Osteoblast (primary cell): ENCODE data around the gene CRIM1. TPM values are rescaled to one million over a fixed set of nuclear protein-coding genes. Genes with fewer than 3 reads are reported as not detected.

Source experiments
- DNase-seq: peaks from one replicate; pipeline ENCODE4 v3.0.0; 2011; ENCODE audit warnings: low spot score, mixed read lengths; ENCODE audit not compliant: insufficient read length; ENCODE audit errors: missing footprints
- H2AFZ ChIP-seq: 2 replicates; pipeline ENCODE4 v1.6.0; 2011; ENCODE audit warnings: mild to moderate bottlenecking, low read length
- H3K27ac ChIP-seq: 2 replicates; pipeline ENCODE4 v1.5.1; 2011; ENCODE audit warnings: mild to moderate bottlenecking, low read depth, low read length, moderate library complexity
- H3K27me3 ChIP-seq: 2 replicates; pipeline ENCODE4 v1.6.0; 2012; ENCODE audit warnings: mild to moderate bottlenecking, control low read depth, inconsistent platforms, low read length, moderate library complexity; ENCODE audit not compliant: insufficient read depth
- H3K36me3 ChIP-seq: 2 replicates; pipeline ENCODE4 v1.5.1; 2011; ENCODE audit warnings: mild to moderate bottlenecking, low read length, control low read depth, moderate library complexity; ENCODE audit not compliant: insufficient read depth
- H3K4me1 ChIP-seq: 2 replicates; pipeline ENCODE4 v1.5.1; 2011; ENCODE audit warnings: mild to moderate bottlenecking, low read length, control low read depth, moderate library complexity; ENCODE audit not compliant: insufficient read depth
- H3K4me2 ChIP-seq: 2 replicates; pipeline ENCODE4 v1.6.0; 2011; ENCODE audit warnings: mild to moderate bottlenecking, low read length; ENCODE audit not compliant: insufficient read depth
- H3K4me3 ChIP-seq: fragments of 200-600 bp; sonication (generic); 3 replicates; pipeline ENCODE4 v1.5.1; 2012; ENCODE audit warnings: mild to moderate bottlenecking, low read length, inconsistent platforms; ENCODE audit not compliant: insufficient read depth
- H3K79me2 ChIP-seq: 2 replicates; pipeline ENCODE4 v1.6.0; 2012; ENCODE audit warnings: mild to moderate bottlenecking, low read length, control low read depth, inconsistent platforms; ENCODE audit not compliant: insufficient read depth
- H3K9me3 ChIP-seq: 2 replicates; pipeline ENCODE4 v1.5.1; 2011; ENCODE audit warnings: low read depth, low read length, control low read depth
- H4K20me1 ChIP-seq: 2 replicates; pipeline ENCODE4 v1.6.0; 2012; ENCODE audit warnings: mild to moderate bottlenecking, low read length, control low read depth; ENCODE audit not compliant: insufficient read depth
- CTCF ChIP-seq: IDR thresholded peaks from 2 replicates; pipeline ENCODE4 v1.5.1; 2011; ENCODE audit warnings: mild to moderate bottlenecking, low read depth, low read length, moderate library complexity; ENCODE audit errors: extremely low read depth
- total RNA-seq: library from RNA; depleted of rRNA; stranded (reverse); fragments of >200 nt; gene quantifications from 2 replicates; pipeline ENCODE4 v1.2.3, GENCODE V29; 2012

Gene CRIM1
- total RNA-seq, 1 donor, result 362 TPM

GRCh38 chr2:36339607-36340218 lies 15.9 kb upstream of the CRIM1 start:
- peaks cover 29% of the 10 kb centered on the region for H3K4me1 ChIP-seq
- no peak overlapping the region for H3K4me3 ChIP-seq
- H3K27ac ChIP-seq, result peak overlapping the region; percentile 80
- peak overlapping the region; percentile 2 for H3K4me2 ChIP-seq
- DNase-seq, result peak; percentile 73
- no peaks in the 10 kb centered on the region for H3K36me3 ChIP-seq
- H3K9me3 ChIP-seq, result no peaks in the 10 kb centered on the region
- H3K79me2 ChIP-seq, result no peaks in the 10 kb centered on the region
- TF ChIP-seq CTCF, result no peak
- no peaks in the 10 kb centered on the region for H3K27me3 ChIP-seq
- H4K20me1 ChIP-seq, result no peaks in the 10 kb centered on the region
- no peak overlapping the region for H2AFZ ChIP-seq

GRCh38 chr2:36343606-36344005 lies 12.0 kb upstream of the CRIM1 start:
- Histone ChIP-seq H3K4me2 (no peak overlapping the region), H4K20me1 (no peaks in the 10 kb centered on the region), H3K27ac (no peak overlapping the region), H3K36me3 (no peaks in the 10 kb centered on the region), H3K4me1 (peaks cover 16% of the 10 kb centered on the region), H2AFZ (no peak overlapping the region), H3K79me2 (no peaks in the 10 kb centered on the region), H3K9me3 (no peaks in the 10 kb centered on the region), H3K27me3 (no peaks in the 10 kb centered on the region), H3K4me3 (no peak overlapping the region)
- DNase-seq, result no peak
- TF ChIP-seq CTCF, result no peak

- Histone ChIP-seq H3K9me3 (no peaks in the 10 kb centered on the region), H3K79me2 (peaks cover 7% of the 10 kb centered on the region), H3K4me1 (peaks cover 24% of the 10 kb centered on the region), H3K4me2 (no peak overlapping the region), H3K4me3 (no peak overlapping the region), H3K27me3 (no peaks in the 10 kb centered on the region), H2AFZ (no peak overlapping the region), H3K36me3 (no peaks in the 10 kb centered on the region), H4K20me1 (no peaks in the 10 kb centered on the region), H3K27ac (no peak overlapping the region)
- no peak for TF ChIP-seq CTCF
- no peak for DNase-seq
Observed at GRCh38 chr2:36348721-36349120, 6.9 kb upstream of the CRIM1 start.

- H4K20me1 ChIP-seq, result peaks cover 5% of the 10 kb centered on the region
- no peaks in the 10 kb centered on the region for H3K36me3 ChIP-seq
- H3K4me2 ChIP-seq, result peak overlapping the region; percentile 49
- H3K27me3 ChIP-seq, result no peaks in the 10 kb centered on the region
- peaks cover 30% of the 10 kb centered on the region for H3K79me2 ChIP-seq
- H3K4me1 ChIP-seq, result peaks cover 36% of the 10 kb centered on the region
- no peak overlapping the region for H3K4me3 ChIP-seq
- H2AFZ ChIP-seq, result peak overlapping the region; percentile 27
- no peak for DNase-seq
- peak overlapping the region; percentile 3 for H3K27ac ChIP-seq
- TF ChIP-seq CTCF, result no peak
- no peaks in the 10 kb centered on the region for H3K9me3 ChIP-seq
Observed at GRCh38 chr2:36351291-36351690, 4.3 kb upstream of the CRIM1 start.
